ENCODE results near the gene RNU6-8.

RNU6-8 gene

GRCh38 chr14:32206552-32206951, 3.5 kb upstream of the RNU6-8 start:
- H3K4me3 ChIP-seq (replicated peaks in 1 of 2; ENCODE audit: low read depth in 2 of 2, low read length in 2 of 2): no peak overlapping the region
- no peak for TF ChIP-seq CTCF (IDR thresholded peaks at IDR 0.05; ENCODE audit: low read depth, low read length)
- DNase-seq (ENCODE audit: low read depth in 2 of 2): no peak

GRCh38 chr14:32205984-32206383, 2.9 kb upstream of the RNU6-8 start:
- DNase-seq (ENCODE audit: low read depth in 2 of 2): no peak
- no peak for TF ChIP-seq CTCF (IDR thresholded peaks at IDR 0.05; ENCODE audit: low read depth, low read length)
- H3K4me3 ChIP-seq (replicated peaks in 1 of 2; ENCODE audit: low read depth in 2 of 2, low read length in 2 of 2): no peak overlapping the region

DNA sequence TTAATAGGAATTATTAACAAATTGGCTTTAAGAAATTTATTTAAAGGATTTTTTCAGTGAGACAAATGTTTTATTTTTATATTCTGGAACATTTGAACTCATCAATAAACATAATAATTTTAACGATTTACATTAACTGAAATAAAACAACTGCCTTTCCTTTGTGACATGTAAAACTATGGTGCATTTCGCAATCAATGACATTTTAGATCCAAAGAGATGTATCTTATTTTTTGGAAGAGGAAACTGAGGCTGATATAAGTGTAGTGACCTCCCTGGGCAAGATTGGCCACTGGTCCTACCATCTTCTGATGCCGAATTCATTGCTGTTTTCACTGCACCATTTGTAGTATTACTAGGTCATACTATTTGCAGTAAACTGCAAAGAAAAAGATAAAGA, 2.5 kb upstream of the RNU6-8 start:
- TF ChIP-seq CTCF (IDR thresholded peaks at IDR 0.05; ENCODE audit: low read depth, low read length): no peak

DNA sequence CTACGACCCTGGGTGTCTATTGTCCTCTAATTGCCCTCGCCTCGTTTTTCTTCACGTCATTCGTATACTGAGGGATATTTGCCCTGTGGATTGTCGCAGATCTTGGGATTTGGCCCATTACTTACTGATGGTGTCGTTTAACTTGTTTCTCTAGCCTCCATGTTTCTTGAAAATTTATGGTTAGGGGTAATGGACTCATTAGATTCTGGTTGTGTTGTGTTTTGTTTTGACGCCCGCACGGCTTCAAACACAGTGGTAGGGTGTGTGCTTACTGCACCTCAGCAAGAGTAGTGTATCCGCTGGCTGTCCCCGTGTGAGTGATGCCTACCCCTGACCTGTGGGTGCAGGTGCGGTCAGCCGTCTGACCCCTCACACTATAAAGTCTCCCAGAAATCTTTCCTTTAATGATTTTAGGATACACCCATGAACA, 874 bp upstream of the RNU6-8 start:
- peak in 1 of 2 donors; percentile 3 for DNase-seq (ENCODE audit: low read depth in 2 of 2)
- peak overlapping the region; percentile 50 to 70 for H3K4me3 ChIP-seq (replicated peaks in 1 of 2; ENCODE audit: low read depth in 2 of 2, low read length in 2 of 2)
- no peak for TF ChIP-seq CTCF (IDR thresholded peaks at IDR 0.05; ENCODE audit: low read depth, low read length)

More for the DNA sequence above, 2.5 kb upstream of the RNU6-8 start:
- H3K4me3 ChIP-seq (replicated peaks in 1 of 2; ENCODE audit: low read depth in 2 of 2, low read length in 2 of 2): no peak overlapping the region
- no peak for DNase-seq (ENCODE audit: low read depth in 2 of 2)

DNA sequence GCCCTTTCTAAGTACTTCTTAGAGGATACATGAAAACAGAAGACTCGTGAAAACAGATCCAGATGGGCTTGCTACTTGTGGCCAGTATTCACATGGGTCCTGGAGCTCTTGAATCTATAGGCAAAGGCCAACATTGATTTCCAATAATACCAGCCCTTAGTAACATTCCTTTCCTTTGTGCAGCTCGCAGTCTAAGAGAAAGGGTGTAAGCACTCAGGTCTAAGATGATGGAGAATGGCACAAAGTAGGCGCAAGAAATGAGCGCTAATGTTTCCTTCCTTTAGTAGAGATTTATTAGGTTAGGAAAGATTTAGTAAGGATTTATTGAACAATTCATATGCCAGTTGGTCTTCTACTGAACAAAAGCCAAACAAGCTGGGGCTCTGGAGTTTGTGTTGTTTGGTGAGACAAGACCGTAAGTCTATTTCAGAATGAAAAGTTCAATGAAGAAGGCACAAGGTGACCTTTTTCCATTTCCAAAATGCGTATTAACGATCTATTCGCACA, 525 bp downstream of the RNU6-8 start:
- TF ChIP-seq CTCF (IDR thresholded peaks at IDR 0.05; ENCODE audit: low read depth, low read length): no peak
- peak in 1 of 2 donors; percentile 54 for DNase-seq (ENCODE audit: low read depth in 2 of 2)
- H3K4me3 ChIP-seq (replicated peaks in 1 of 2; ENCODE audit: low read depth in 2 of 2, low read length in 2 of 2): peak overlapping the region; percentile 67 to 70

GRCh38 chr14:32201816-32202490, 1.1 kb downstream of the RNU6-8 start, which contains the start of gene RNU6-7:
Gene RNU6-7 (plus strand): TSS chr14:32202045.
- no peak for TF ChIP-seq CTCF (IDR thresholded peaks at IDR 0.05; ENCODE audit: low read depth, low read length)
- DNase-seq (ENCODE audit: low read depth in 2 of 2): peak in 1 of 2 donors; percentile 5
- H3K4me3 ChIP-seq (replicated peaks in 1 of 2; ENCODE audit: low read depth in 2 of 2, low read length in 2 of 2): peak within 1 kb of the TSS; percentile 67 to 70

Measured in cardiac fibroblast (primary cell).